Keratinocyte (primary cell): ENCODE data around the gene FXR1. TPM values are rescaled to one million over a fixed set of nuclear protein-coding genes. Genes with fewer than 3 reads are reported as not detected.

ENCODE experiments used
- DNase-seq: peaks from one replicate; pipeline ENCODE4 v3.0.0-alpha.2; 2011; ENCODE audit warnings: low read depth, missing footprints, low spot score
- FAIRE-seq: peaks from 2 replicates; lab custom pipeline; 2011; peaks lifted over from hg19 to GRCh38; lab: Jason Lieb, UNC
- H2AFZ ChIP-seq: 2 replicates; pipeline ENCODE4 v1.6.0; 2012; ENCODE audit warnings: low read length, control low read depth, inconsistent platforms; ENCODE audit not compliant: control insufficient read depth
- H3K27ac ChIP-seq: 2 replicates; pipeline ENCODE4 v1.5.1; 2011; ENCODE audit warnings: low read length; ENCODE audit not compliant: control insufficient read depth, insufficient read depth
- H3K27me3 ChIP-seq: 3 replicates; pipeline ENCODE4 v1.6.0; 2011; ENCODE audit warnings: low read length; ENCODE audit not compliant: control insufficient read depth, insufficient read depth; ENCODE audit errors: extremely low read depth
- H3K36me3 ChIP-seq, 2 experiments: 2 replicates in 1 of 2; 3 replicates in 1 of 2; pipeline ENCODE4 v1.5.1; 2011; ENCODE audit warnings: low read length in 2 of 2, mild to moderate bottlenecking in 1 of 2; ENCODE audit not compliant: control insufficient read depth in 2 of 2, insufficient read depth in 2 of 2; ENCODE audit errors: extremely low read depth in 1 of 2
- H3K4me1 ChIP-seq: 3 replicates; pipeline ENCODE4 v1.5.1; 2011; ENCODE audit warnings: low read length; ENCODE audit not compliant: control insufficient read depth, insufficient read depth; ENCODE audit errors: extremely low read depth
- H3K4me2 ChIP-seq: 3 replicates; pipeline ENCODE4 v1.6.0; 2011; ENCODE audit warnings: low read depth, low read length; ENCODE audit not compliant: control insufficient read depth, insufficient read depth; ENCODE audit errors: extremely low read depth
- H3K4me3 ChIP-seq, 3 experiments: fragments of 200-600 bp in 1 of 3; sonication (generic) in 1 of 3; 2 replicates in 2 of 3; 3 replicates in 1 of 3; pipeline ENCODE4 v1.5.1; 2011 to 2016; ENCODE audit warnings: low read length in 3 of 3, mild to moderate bottlenecking in 3 of 3, control low read depth in 2 of 3, inconsistent platforms in 1 of 3, low read depth in 1 of 3, mixed read lengths in 1 of 3, mixed run types in 1 of 3, moderate library complexity in 1 of 3; ENCODE audit not compliant: control insufficient read depth in 2 of 3, insufficient read depth in 2 of 3; ENCODE audit errors: extremely low read depth in 1 of 3
- H3K79me2 ChIP-seq: 2 replicates; pipeline ENCODE4 v1.6.0; 2012; ENCODE audit warnings: low read length; ENCODE audit not compliant: control insufficient read depth, insufficient read depth
- H3K9ac ChIP-seq: 3 replicates; pipeline ENCODE4 v1.6.0; 2011; ENCODE audit warnings: low read length; ENCODE audit not compliant: control insufficient read depth, insufficient read depth; ENCODE audit errors: extremely low read depth
- H3K9me1 ChIP-seq: 3 replicates; pipeline ENCODE4 v1.6.0; 2011; ENCODE audit warnings: low read length; ENCODE audit not compliant: control insufficient read depth, insufficient read depth; ENCODE audit errors: extremely low read depth
- H3K9me3 ChIP-seq: 2 replicates; pipeline ENCODE4 v1.5.1; 2012; ENCODE audit warnings: low read depth, low read length; ENCODE audit not compliant: control insufficient read depth
- H4K20me1 ChIP-seq: 3 replicates; pipeline ENCODE4 v1.6.0; 2011; ENCODE audit warnings: low read length; ENCODE audit not compliant: control insufficient read depth, insufficient read depth; ENCODE audit errors: extremely low read depth
- EZH2 ChIP-seq: IDR thresholded peaks from one replicate; pipeline ENCODE4 v1.6.1; 2012; ENCODE audit warnings: inconsistent platforms, mild to moderate bottlenecking, low read length, moderate library complexity
- dilution Hi-C: fragments of 300-500 bp; cut with MboI; formaldehyde crosslinking; loops from one replicate; pipeline ENCODE4 v1.7.0; 2020; ENCODE audit warnings: low sequenced_read_pairs; ENCODE audit not compliant: extremely low pct_ligation_motif_present
- polyA plus RNA-seq, 5 experiments: library from polyadenylated mRNA; depleted of rRNA in 3 of 5; stranded (reverse) in 3 of 5; stranded (forward) in 1 of 5; unstranded in 1 of 5; fragments of >200 nt; gene quantifications; 1 replicate in 1 of 5; 2 replicates in 3 of 5; 3 replicates in 1 of 5; pipeline versions ENCODE4 v1.2.1 to v1.2.3, GENCODE V29; 2011 to 2012; ENCODE audit warnings: missing spikeins in 2 of 5, low read depth in 1 of 5, low replicate concordance in 1 of 5
- TF ChIP-seq, protein P1 (sequence below), 3 experiments: IDR thresholded peaks in 1 of 3; conservative IDR thresholded peaks in 1 of 3; optimal IDR thresholded peaks in 1 of 3; 2 replicates in 2 of 3; 3 replicates in 1 of 3; pipeline versions ENCODE3 to v1.5.1; 2011; ENCODE audit warnings: low read length in 3 of 3, mild to moderate bottlenecking in 3 of 3, moderate library complexity in 2 of 3, control low read depth in 1 of 3, inconsistent platforms in 1 of 3; ENCODE audit not compliant: insufficient read depth in 2 of 3; ENCODE audit errors: extremely low read depth in 1 of 3

FXR1 gene
- polyA plus RNA-seq, 1 donor (not counting 4 experiments of a cell fraction or from before 2014, with no cell fraction given), result 125 TPM

DNA sequence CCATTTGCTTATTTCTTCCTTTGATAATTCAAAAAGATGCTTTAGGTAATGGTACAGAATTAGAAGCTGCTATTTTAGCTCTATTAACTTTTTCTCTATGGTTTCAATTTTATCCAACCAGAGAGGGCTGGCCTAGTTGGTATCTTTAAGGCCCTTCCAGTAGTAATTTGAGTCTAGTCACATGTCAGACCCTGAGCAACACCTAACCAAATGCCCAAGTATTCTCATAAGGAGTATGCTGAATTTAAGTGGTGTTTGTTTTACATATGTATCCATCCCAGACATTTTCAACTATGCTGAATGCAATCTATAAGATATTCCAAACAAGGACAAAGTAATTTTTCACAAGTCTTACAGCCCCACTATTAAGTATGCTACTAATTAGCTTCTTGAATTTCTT, 67.5 kb downstream of the FXR1 start:
- H4K20me1 ChIP-seq, result no peaks in the 10 kb centered on the region
- H3K4me2 ChIP-seq, result no peak overlapping the region
- TF ChIP-seq, protein P1, sequence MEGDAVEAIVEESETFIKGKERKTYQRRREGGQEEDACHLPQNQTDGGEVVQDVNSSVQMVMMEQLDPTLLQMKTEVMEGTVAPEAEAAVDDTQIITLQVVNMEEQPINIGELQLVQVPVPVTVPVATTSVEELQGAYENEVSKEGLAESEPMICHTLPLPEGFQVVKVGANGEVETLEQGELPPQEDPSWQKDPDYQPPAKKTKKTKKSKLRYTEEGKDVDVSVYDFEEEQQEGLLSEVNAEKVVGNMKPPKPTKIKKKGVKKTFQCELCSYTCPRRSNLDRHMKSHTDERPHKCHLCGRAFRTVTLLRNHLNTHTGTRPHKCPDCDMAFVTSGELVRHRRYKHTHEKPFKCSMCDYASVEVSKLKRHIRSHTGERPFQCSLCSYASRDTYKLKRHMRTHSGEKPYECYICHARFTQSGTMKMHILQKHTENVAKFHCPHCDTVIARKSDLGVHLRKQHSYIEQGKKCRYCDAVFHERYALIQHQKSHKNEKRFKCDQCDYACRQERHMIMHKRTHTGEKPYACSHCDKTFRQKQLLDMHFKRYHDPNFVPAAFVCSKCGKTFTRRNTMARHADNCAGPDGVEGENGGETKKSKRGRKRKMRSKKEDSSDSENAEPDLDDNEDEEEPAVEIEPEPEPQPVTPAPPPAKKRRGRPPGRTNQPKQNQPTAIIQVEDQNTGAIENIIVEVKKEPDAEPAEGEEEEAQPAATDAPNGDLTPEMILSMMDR (optimal IDR thresholded peaks at IDR 0.05 in 1 of 3, IDR thresholded peaks at IDR 0.05 in 1 of 3, conservative IDR thresholded peaks at IDR 0.05 in 1 of 3; ENCODE audit: extremely low read depth in 1 of 3, insufficient read depth in 2 of 3, low read length in 3 of 3), result no peak
- no peak for TF ChIP-seq EZH2
- no peak overlapping the region for H3K4me3 ChIP-seq
- no peak overlapping the region for H3K9ac ChIP-seq
- no peak for DNase-seq
- H3K9me1 ChIP-seq, result no peaks in the 10 kb centered on the region
- H3K79me2 ChIP-seq, result no peaks in the 10 kb centered on the region
- dilution Hi-C loops, result no loop called here
- H3K27ac ChIP-seq, result no peak overlapping the region
- no peaks in the 10 kb centered on the region for H3K4me1 ChIP-seq
- H3K36me3 ChIP-seq, result peaks cover 4 to 6% of the 10 kb centered on the region in 2 experiments
- FAIRE-seq, result no peak
- no peaks in the 10 kb centered on the region for H3K9me3 ChIP-seq
- H3K27me3 ChIP-seq, result no peaks in the 10 kb centered on the region
- H2AFZ ChIP-seq, result no peak overlapping the region

DNA sequence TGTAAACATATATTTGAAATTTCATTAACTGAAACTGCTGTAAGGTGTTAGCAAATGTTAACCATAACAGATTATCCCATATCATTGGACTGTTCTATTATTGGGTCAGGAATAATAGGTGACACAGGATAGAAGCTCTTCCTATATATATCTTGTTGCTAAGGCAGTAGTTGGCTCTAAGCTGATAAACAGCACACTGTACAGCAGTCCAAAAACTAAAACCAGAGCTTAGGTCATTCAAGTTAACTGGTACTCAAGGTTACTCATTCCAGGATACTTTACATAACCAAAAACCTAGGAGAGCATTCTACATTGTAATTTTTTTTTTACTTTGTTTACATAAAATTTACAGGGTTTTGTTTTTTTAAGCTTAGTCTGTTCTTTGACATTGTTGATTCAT, 68.1 kb downstream of the FXR1 start:
- dilution Hi-C loops, result no loop called here
- no peak overlapping the region for H2AFZ ChIP-seq
- TF ChIP-seq EZH2, result no peak
- TF ChIP-seq, protein P1 (optimal IDR thresholded peaks at IDR 0.05 in 1 of 3, IDR thresholded peaks at IDR 0.05 in 1 of 3, conservative IDR thresholded peaks at IDR 0.05 in 1 of 3; ENCODE audit: extremely low read depth in 1 of 3, insufficient read depth in 2 of 3, low read length in 3 of 3), result no peak
- no peaks in the 10 kb centered on the region for H3K9me1 ChIP-seq
- H3K79me2 ChIP-seq, result no peaks in the 10 kb centered on the region
- no peaks in the 10 kb centered on the region for H3K9me3 ChIP-seq
- no peaks in the 10 kb centered on the region for H3K4me1 ChIP-seq
- H3K4me2 ChIP-seq, result no peak overlapping the region
- no peak for DNase-seq
- FAIRE-seq, result no peak
- H3K27ac ChIP-seq, result no peak overlapping the region
- no peak overlapping the region for H3K9ac ChIP-seq
- H3K27me3 ChIP-seq, result no peaks in the 10 kb centered on the region
- peaks cover 6% of the 10 kb centered on the region in 2 experiments for H3K36me3 ChIP-seq
- H4K20me1 ChIP-seq, result no peaks in the 10 kb centered on the region
- no peak overlapping the region for H3K4me3 ChIP-seq
